Islet precursor cell (in vitro differentiated cells): Measurements from ENCODE around the gene JAG2.

Source experiments
- DNase-seq: peaks from one replicate; pipeline ENCODE4 v3.0.0-alpha.2; 2018

The JAG2 gene

GRCh38 chr14:105150026-105150367 lies 18.6 kb downstream of the JAG2 start:
- no peak for DNase-seq

DNA sequence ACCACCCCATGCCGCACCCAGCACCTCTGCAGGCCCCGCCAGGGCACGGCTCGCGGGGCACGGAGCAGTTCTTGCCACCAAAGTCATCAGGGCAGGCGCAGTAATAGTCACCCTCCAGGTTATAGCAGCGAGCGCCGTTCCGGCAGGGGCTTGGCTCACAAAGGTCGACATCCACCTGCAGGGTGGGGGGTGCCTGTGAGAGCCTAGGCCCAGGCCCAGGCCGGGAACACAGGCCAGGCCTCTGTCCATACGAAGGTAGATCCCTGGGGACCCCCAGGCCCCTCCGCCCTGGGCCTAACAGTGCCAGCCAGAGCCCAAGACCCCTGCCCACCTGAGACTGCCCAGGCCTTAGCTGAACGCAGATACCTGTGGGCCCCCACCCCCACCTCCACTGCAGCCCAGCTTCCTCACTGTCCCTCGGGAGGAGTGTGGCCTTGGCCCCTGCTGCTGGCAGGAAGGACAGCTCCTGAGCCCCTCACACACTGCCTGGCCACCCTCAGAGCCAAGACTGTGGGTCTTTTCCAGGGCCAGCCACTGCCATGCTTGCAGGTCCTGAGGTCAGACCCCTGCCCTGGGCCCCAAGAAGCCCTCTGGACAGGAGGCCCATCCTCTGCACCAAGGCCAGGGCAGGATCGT lies 19.3 kb downstream of the JAG2 start:
- no peak for DNase-seq

DNA sequence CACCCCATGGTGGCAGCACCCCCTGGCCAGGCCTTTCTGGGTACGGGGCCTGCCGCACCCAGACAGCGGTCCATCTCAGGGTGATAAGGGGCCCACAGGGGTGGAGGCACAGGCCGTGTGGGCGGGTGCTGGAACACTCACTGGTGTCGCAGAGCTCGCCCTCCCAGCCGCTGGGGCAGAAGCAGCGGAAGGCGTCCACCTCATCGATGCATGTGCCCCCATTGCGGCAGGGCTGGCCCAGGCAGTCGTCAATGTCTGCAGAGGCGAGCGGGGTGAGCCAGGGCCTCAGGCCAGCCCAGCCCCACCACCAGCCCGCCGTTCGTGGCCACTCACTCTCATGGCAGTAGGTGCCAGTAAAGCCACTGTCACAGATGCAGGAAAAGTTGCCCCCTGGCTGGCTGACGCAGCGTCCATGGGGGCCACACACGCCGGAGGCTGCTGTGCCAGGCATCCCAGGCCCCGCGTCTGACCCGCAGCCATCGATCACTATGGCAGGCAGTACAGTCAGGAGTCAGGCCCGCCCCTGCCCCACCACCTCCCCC lies 19.9 kb downstream of the JAG2 start:
- peak; percentile 45 for DNase-seq

DNA sequence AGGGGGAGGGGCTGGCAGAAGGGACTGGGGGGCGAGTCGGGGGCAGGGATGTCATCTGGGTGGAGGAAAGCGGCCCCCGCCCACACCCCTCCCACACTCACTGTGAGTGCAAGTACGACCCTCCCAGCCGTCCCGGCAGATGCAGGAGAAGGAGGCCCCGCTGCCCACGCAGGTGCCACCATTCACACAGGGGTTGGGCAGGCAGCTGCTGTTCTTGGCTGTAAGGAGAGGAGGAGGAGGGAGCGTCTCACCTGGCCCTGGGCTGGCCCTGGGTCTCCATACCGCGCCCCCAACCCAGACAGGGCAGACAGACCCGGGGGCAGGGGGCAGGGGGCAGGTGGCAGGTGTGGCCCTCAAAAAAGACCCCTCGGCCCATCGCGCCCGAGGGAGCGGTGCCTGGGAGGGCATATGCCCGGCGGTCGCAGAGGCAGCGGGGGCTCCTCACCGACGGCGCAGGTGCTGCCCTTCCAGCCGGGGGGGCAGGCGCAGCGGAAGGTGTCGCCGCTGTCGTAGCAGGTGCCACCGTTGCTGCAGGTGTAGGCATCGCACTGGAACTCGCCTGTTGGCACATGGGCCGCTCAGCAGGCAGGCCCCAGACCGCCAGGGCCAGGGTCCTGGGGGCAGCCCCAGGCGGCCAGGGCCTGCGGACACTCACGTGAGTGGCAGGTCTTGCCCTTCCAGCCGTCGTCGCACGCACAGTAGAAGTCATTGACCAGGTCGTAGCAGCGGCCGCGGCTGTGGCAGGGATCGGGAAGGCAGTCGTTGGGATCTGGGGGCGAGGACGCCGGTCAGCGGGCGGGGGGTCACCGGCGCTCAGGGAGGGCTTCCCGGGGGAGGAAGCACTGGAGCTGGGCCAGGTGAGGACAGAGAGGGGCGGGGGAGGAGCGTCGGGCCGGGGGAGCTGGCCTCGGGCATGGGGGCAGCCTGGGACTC lies 20.6 kb downstream of the JAG2 start:
- peak; percentile 50 for DNase-seq

GRCh38 chr14:105146976-105147635 lies 21.5 kb downstream of the JAG2 start:
- DNase-seq: no peak

GRCh38 chr14:105146181-105146975 lies 22.2 kb downstream of the JAG2 start:
- DNase-seq: peak; percentile 47

GRCh38 chr14:105145381-105146180 lies 23.0 kb downstream of the JAG2 start:
- DNase-seq: peak; percentile 51

- peak; percentile 51 for DNase-seq
Observed at GRCh38 chr14:105144666-105145380, 23.8 kb downstream of the JAG2 start.

DNA sequence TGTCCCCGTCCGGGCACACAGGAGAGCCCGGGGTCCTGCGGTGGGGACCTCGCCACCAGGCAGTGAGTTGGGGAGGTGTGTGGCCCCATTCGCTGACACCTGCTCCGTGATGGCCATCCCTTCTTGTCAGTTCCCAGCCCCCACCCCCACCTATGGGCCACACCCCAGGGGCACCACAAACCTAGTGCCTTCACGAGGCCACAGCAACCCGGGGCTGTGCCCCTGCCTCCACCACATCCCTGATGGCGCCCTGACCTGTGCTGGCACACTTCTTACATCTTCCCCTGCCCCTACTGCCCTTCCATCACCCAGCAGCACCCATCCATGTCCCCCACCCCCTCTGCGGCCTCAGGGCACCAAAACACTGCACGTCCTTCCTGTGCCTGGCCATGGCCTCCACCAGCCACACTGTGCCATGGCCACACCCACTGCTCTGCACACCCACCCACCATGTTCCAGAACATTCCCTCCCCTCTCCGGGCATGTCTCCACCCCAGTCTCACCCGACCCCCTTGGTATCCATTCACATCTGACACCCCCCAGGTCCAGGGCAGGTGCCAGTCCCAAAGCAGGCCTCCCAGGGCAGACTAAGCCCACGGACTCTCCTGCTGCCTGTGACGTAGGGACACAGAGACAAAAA lies 24.4 kb downstream of the JAG2 start:
- DNase-seq: peak; percentile 38

- DNase-seq: peak; percentile 43
Observed at GRCh38 chr14:105143451-105144025, 25.0 kb downstream of the JAG2 start.

GRCh38 chr14:105142651-105143450 lies 25.7 kb downstream of the JAG2 start:
- DNase-seq: peak; percentile 49

- peak; percentile 30 for DNase-seq
Observed at GRCh38 chr14:105141486-105142281, 26.9 kb downstream of the JAG2 start.

DNA sequence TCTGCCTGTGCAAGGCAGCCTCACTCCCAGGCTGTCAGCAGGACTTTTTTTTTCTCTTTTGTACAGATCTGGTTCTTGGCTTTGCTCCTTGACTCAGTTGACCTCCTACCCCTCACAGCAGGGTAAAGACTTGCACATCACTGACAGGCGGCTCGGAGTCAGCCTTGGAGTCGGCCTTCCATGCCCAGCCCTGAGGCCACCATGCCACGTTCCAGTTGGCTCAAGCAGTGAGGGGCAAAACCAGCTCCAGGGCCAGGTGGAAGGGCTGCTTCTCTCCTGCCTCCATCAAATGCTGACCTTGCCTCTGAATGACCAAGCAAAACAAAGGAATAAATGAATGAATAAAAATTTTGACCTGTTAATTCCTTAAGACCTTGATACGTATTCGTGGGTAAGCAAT lies 27.6 kb downstream of the JAG2 start:
- peak; percentile 35 for DNase-seq

GRCh38 chr14:105140581-105140980 lies 28.0 kb downstream of the JAG2 start:
- DNase-seq: peak; percentile 37

- DNase-seq: peak; percentile 38
Observed at GRCh38 chr14:105139831-105140239, 28.7 kb downstream of the JAG2 start.

DNA sequence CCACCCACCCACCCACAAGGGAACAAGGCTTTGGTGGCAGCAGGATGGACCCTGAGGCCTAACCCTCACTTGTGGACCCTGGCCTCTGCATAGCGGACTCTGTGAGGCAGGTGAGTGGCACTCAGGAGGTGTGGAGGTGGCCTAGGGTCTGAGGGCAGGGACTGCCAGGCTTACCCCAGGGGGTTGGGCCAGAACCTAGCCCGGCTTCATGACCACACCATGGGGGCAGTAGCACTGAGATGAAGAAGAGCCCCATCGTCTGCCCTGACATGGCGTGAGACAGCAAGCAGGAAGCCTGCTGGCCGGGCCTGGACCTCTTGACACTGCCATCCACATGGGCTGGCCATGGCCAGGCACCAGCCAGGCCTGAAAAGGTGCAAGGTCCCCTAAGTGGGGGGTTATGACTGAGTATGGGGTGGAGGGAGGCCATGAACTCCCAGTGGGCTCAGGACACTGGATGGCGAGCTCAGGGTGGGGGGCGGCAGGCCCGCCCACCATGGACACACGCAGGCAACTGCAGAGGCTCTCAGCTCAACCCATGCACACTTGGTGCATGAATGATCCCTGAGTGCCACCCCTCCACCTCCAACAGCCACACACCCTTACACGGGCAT lies 29.3 kb downstream of the JAG2 start:
- DNase-seq: peak; percentile 32

DNA sequence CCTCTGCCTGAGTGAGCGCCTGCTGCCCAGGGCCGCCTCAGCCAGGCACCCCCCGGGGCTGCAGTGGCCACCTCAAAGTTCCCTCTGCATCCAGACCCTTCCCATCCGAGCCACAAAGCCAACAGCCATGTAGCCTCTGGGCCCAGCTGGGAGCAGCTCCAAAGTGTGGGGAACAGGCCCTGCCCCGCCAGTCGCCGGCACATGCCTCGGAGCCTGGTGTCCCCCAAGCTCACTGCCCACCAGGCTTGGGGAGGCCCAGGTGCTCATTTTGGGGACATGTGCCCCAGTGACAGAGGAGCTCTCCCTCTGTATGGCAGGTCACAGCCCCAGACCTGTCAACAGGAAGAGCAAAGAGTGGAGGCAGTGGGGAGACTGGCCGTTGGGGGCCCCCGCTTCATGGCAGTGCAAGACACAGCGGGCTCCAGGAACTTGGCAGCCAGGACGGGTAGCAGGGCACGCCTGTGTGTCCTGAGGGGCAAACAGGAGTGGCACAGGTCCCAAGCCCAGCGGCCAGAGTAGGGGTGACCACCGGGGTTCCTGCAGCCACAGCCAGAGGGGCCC lies 29.9 kb downstream of the JAG2 start:
- no peak for DNase-seq
